Natural killer cell (primary cell): ENCODE measurements around the gene SDR42E2. TPM values are rescaled to one million over a fixed set of nuclear protein-coding genes. Genes with fewer than 3 reads are reported as not detected.

Source experiments
- ATAC-seq, 3 donors: fragments of 150-1000 bp in 2 of 3; fragments of 200-7000 bp in 1 of 3; cut with Tn5 transposase; 1 replicate in 1 of 3; 2 replicates in 2 of 3; pipeline ENCODE4 v1.10.0; 2021; ENCODE audit warnings: mild to moderate bottlenecking in 2 of 3, moderate library complexity in 2 of 3
- DNase-seq, 2 donors: peaks; one replicate each; pipeline versions ENCODE4 v3.0.0 to v3.0.0-alpha.2; 2013 to 2021; ENCODE audit warnings: mixed read lengths in 1 of 2
- H3K27ac ChIP-seq: one replicate; pipeline ENCODE4 v1.5.1; 2013; ENCODE audit warnings: mild to moderate bottlenecking, low read length
- H3K27me3 ChIP-seq: one replicate; pipeline ENCODE4 v1.6.1; 2013; ENCODE audit warnings: low read length; ENCODE audit not compliant: control insufficient read depth, insufficient read depth
- H3K36me3 ChIP-seq: one replicate; pipeline ENCODE4 v1.6.1; 2013; ENCODE audit warnings: low read length; ENCODE audit not compliant: control insufficient read depth, insufficient read depth
- H3K4me1 ChIP-seq: one replicate; pipeline ENCODE4 v1.6.1; 2013; ENCODE audit warnings: low read length; ENCODE audit not compliant: control insufficient read depth, insufficient read depth
- H3K4me3 ChIP-seq: one replicate; pipeline ENCODE4 v1.5.1; 2013; ENCODE audit warnings: low read length
- H3K9me3 ChIP-seq: one replicate; pipeline ENCODE4 v1.6.1; 2013; ENCODE audit warnings: low read length; ENCODE audit not compliant: control insufficient read depth, insufficient read depth
- H3K27ac Mint-ChIP-seq, 2 donors: one replicate each; pipeline ENCODE4 v1.8.0; 2022; ENCODE audit warnings: mild to moderate bottlenecking in 2 of 2, mixed read lengths in 2 of 2, moderate library complexity in 1 of 2
- H3K27me3 Mint-ChIP-seq, 2 donors: one replicate each; pipeline ENCODE4 v1.8.0; 2022; ENCODE audit warnings: low read depth in 2 of 2, mixed read lengths in 2 of 2
- H3K36me3 Mint-ChIP-seq: one replicate; pipeline ENCODE4 v1.8.0; 2022; ENCODE audit warnings: mixed read lengths
- H3K4me1 Mint-ChIP-seq, 2 donors: one replicate each; pipeline ENCODE4 v1.8.0; 2022; ENCODE audit warnings: mixed read lengths in 2 of 2
- H3K4me3 Mint-ChIP-seq: one replicate; pipeline ENCODE4 v1.8.0; 2022; ENCODE audit warnings: mild to moderate bottlenecking, moderate library complexity, mixed read lengths
- H3K9me3 Mint-ChIP-seq, 2 donors: one replicate each; pipeline ENCODE4 v1.8.0; 2022; ENCODE audit warnings: mixed read lengths in 2 of 2
- CTCF ChIP-seq: fragments of 200-600 bp; IDR thresholded peaks from one replicate; pipeline ENCODE4 v1.8.0; 2022; ENCODE audit warnings: antibody characterized with exemption
- WGBS: methylation state at CpG from one replicate; pipeline ENCODE4 v1.1.7; 2013; ENCODE audit warnings: missing lambda C conversion rate; ENCODE audit not compliant: insufficient coverage; 5-methylcytosine and 5-hydroxymethylcytosine counted together
- intact Hi-C: fragments of 100-400 bp; cut with micrococcal nuclease; formaldehyde crosslinking; loops from one replicate; pipeline ENCODE4 v1.14.2; 2022
- total RNA-seq, 4 donors: library from RNA; stranded (reverse); fragments of 120-200 nt in 1 of 4; gene quantifications; one replicate each; pipeline versions ENCODE4 v1.2.3 to v1.2.4, GENCODE V29; 2013 to 2022

SDR42E2 gene
- total RNA-seq, 3 donors from 2014 or later (not counting 1 experiment from before 2014, with no cell fraction given): 0.92 to 1.9 (median 0.93) TPM

GRCh38 chr16:22188267-22188594, 25.9 kb downstream of the SDR42E2 start:
- no peaks in the 10 kb centered on the region for H3K27me3 Mint-ChIP-seq
- Histone ChIP-seq H3K4me1 (peaks cover 40% of the 10 kb centered on the region), H3K9me3 (no peaks in the 10 kb centered on the region), H3K36me3 (no peaks in the 10 kb centered on the region), H3K4me3 (no peak overlapping the region), H3K27me3 (no peaks in the 10 kb centered on the region), H3K27ac (peak overlapping the region; percentile 99)
- no peaks in the 10 kb centered on the region for H3K9me3 Mint-ChIP-seq
- no peak for DNase-seq
- ATAC-seq: no peak
- WGBS: 92% methylated on average over 2 of the region's 2 CpGs
- intact Hi-C loops: loop anchor here (1.0 kb wide), 1 partner anchor 187 kb away; the partner anchor contains the start of gene PDZD9
- TF ChIP-seq CTCF: no peak
- no peak overlapping the region for H3K4me3 Mint-ChIP-seq
- peaks cover 40 to 50% of the 10 kb centered on the region in 2 donors for H3K4me1 Mint-ChIP-seq
- H3K27ac Mint-ChIP-seq: peak overlapping the region; percentile 91 to 98
- H3K36me3 Mint-ChIP-seq: no peaks in the 10 kb centered on the region

DNA sequence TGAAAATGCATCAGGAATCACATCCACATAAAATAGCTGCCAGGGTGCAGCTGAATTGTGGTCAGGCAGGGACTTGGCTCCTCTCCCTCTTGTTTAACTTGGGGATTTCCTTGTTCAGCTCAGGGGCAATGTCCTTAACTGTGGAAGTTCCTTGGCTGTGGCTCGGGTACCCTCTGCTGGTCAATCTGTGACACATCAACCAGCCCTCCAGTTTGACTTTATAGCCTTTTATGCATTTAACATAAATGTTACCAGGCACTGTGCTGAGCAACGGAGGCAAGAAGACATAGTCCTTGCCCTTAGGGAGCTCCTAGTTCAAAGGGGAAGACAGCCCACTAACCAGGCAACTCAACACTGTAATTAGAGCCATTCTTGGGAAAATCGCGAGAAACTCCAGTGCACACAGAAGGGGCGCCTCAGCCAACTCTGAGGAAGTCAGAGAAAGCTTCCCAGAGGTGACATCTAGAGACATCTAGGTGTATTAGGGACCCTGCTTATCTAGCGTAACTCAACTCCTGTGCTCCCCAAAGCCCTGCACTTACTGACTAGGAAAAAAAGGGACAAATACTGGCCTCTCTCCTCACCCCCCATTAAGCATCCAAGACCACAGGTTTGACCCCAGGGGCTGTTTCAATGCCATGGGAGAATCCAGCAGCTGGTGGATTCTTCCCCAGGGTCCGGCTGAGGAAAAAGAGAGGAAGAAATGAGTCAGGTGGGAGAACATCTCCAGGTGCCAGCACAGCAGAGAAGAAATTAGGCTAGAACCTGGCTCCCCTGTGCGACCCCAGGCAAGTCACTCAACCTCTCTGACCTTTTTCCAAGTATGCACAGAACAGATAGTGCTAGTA, 26.5 kb downstream of the SDR42E2 start:
- H3K27ac ChIP-seq: peak overlapping the region; percentile 99
- Mint-ChIP-seq H3K27me3 (no peaks in the 10 kb centered on the region), H3K4me3 (peak overlapping the region; percentile 94), H3K9me3 (peaks cover 0 to 3% of the 10 kb centered on the region in 2 donors), H3K36me3 (no peaks in the 10 kb centered on the region), H3K4me1 (peaks cover 46 to 56% of the 10 kb centered on the region in 2 donors), H3K27ac (peak overlapping the region; percentile 91 to 98)
- H3K36me3 ChIP-seq: no peaks in the 10 kb centered on the region
- H3K4me1 ChIP-seq: peaks cover 44% of the 10 kb centered on the region
- ATAC-seq (no peak), DNase-seq (peak; percentile 45 to 90)
- no peaks in the 10 kb centered on the region for H3K9me3 ChIP-seq
- WGBS: 31% methylated on average over 8 of the region's 8 CpGs
- peak; percentile 73 for TF ChIP-seq CTCF
- intact Hi-C loops: loop anchor here (1.0 kb wide), 1 partner anchor 188 kb away; the partner anchor contains the start of gene PDZD9
- H3K4me3 ChIP-seq: peak overlapping the region; percentile 55
- H3K27me3 ChIP-seq: no peaks in the 10 kb centered on the region

DNA sequence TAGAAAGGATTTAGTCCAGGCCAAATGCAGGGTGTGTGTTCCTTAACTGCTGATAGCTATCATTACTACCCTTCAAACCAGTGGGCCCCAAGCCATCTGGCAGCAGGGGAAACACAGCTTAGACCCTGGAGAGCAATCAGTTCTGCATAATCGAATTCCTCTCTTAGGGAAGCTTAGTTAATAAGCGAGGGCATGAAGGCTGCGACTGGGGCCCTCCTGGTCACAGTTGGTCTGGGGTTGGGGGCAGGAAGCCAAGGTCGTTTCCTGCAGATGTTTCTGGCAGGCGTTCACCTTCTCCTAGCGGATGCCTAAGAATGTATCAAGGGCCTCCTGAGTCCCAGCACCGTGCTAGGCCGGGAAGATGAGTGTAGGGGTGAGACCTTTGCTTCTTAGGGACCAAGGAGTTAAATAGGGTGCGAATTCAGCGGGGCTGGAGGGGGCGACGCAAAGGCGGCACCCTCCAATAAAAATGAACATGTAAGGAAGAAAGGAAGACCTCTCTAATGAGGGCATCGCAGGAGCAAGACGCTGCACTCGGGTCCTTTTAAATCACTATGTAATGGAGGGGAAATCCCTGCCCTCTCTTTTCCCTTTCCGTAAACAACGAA, 27.3 kb downstream of the SDR42E2 start:
- Mint-ChIP-seq H3K4me3 (peak overlapping the region; percentile 94), H3K9me3 (peaks cover 0 to 3% of the 10 kb centered on the region in 2 donors), H3K27ac (peak overlapping the region; percentile 91 to 98), H3K36me3 (no peaks in the 10 kb centered on the region), H3K4me1 (peaks cover 52 to 62% of the 10 kb centered on the region in 2 donors), H3K27me3 (no peaks in the 10 kb centered on the region)
- no peak for TF ChIP-seq CTCF
- DNase-seq (no peak), ATAC-seq (no peak)
- H3K4me3 ChIP-seq: peak overlapping the region; percentile 55
- peak overlapping the region; percentile 99 for H3K27ac ChIP-seq
- peaks cover 50% of the 10 kb centered on the region for H3K4me1 ChIP-seq
- 0% methylated on average over 16 of the region's 18 CpGs for WGBS
- intact Hi-C loops: loop anchor here (1.0 to 5.0 kb wide), 4 partner anchors 17 to 592 kb away; partner anchors contain the start of genes EEF2K, METTL9 and POLR3E
- H3K27me3 ChIP-seq: no peaks in the 10 kb centered on the region
- H3K36me3 ChIP-seq: no peaks in the 10 kb centered on the region
- no peaks in the 10 kb centered on the region for H3K9me3 ChIP-seq
